H9 (cell line): ENCODE measurements around the gene ADAMTS15. TPM values are rescaled to one million over a fixed set of nuclear protein-coding genes. Genes with fewer than 3 reads are reported as not detected.

Source experiments
- DNase-seq: peaks from one replicate; pipeline ENCODE4 v3.0.0-alpha.2; 2017
- H2AFZ ChIP-seq: one replicate; pipeline ENCODE4 v1.6.1; 2013; ENCODE audit warnings: mild to moderate bottlenecking, low read length, control low read depth, moderate library complexity
- H2AK5ac ChIP-seq: 2 replicates; pipeline ENCODE4 v1.6.1; 2013; ENCODE audit warnings: low read length, control low read depth, mixed read lengths; ENCODE audit not compliant: insufficient read length
- H2BK120ac ChIP-seq: one replicate; pipeline ENCODE4 v1.6.1; 2013; ENCODE audit warnings: low read depth, mild to moderate bottlenecking, low read length, control low read depth, inconsistent platforms; ENCODE audit not compliant: poor library complexity, severe bottlenecking
- H2BK12ac ChIP-seq: 2 replicates; pipeline ENCODE4 v1.6.1; 2013; ENCODE audit warnings: low read length, control low read depth, mixed read lengths, low read depth; ENCODE audit not compliant: insufficient read length
- H2BK15ac ChIP-seq: 2 replicates; pipeline ENCODE4 v1.6.1; 2013; ENCODE audit warnings: low read depth, low read length, control low read depth
- H2BK20ac ChIP-seq: one replicate; pipeline ENCODE4 v1.6.1; 2013; ENCODE audit warnings: low read depth, mild to moderate bottlenecking, low read length, control low read depth, inconsistent platforms; ENCODE audit not compliant: poor library complexity, severe bottlenecking
- H2BK5ac ChIP-seq: 2 replicates; pipeline ENCODE4 v1.6.1; 2013; ENCODE audit warnings: low read length, control low read depth, mixed read lengths; ENCODE audit not compliant: insufficient read length
- H3K14ac ChIP-seq: 2 replicates; pipeline ENCODE4 v1.6.1; 2013; ENCODE audit warnings: low read length, control low read depth; ENCODE audit not compliant: insufficient read depth
- H3K18ac ChIP-seq: 2 replicates; pipeline ENCODE4 v1.6.1; 2013; ENCODE audit warnings: low read depth, mild to moderate bottlenecking, mixed read lengths, low read length, control low read depth; ENCODE audit not compliant: insufficient read length
- H3K23ac ChIP-seq: 2 replicates; pipeline ENCODE4 v1.6.1; 2013; ENCODE audit warnings: low read length, control low read depth, mixed read lengths, low read depth; ENCODE audit not compliant: insufficient read length
- H3K23me2 ChIP-seq: 2 replicates; pipeline ENCODE4 v1.6.1; 2013; ENCODE audit warnings: low read depth, mild to moderate bottlenecking, mixed read lengths, low read length, control low read depth; ENCODE audit not compliant: insufficient read length, poor library complexity, severe bottlenecking
- H3K27ac ChIP-seq: 2 replicates; pipeline ENCODE4 v1.5.1; 2013; ENCODE audit warnings: low read length, control low read depth, mixed read lengths, low read depth; ENCODE audit not compliant: insufficient read length
- H3K27me3 ChIP-seq: 2 replicates; pipeline ENCODE4 v1.6.1; 2013; ENCODE audit warnings: low read length, control low read depth, inconsistent platforms; ENCODE audit not compliant: insufficient read depth
- H3K4ac ChIP-seq: 2 replicates; pipeline ENCODE4 v1.6.1; 2013; ENCODE audit warnings: low read depth, mild to moderate bottlenecking, control low read depth, inconsistent platforms, low read length, moderate library complexity
- H3K4me1 ChIP-seq: 2 replicates; pipeline ENCODE4 v1.6.1; 2013; ENCODE audit warnings: low read length, control low read depth, inconsistent platforms; ENCODE audit not compliant: insufficient read depth
- H3K4me2 ChIP-seq: 2 replicates; pipeline ENCODE4 v1.6.1; 2013; ENCODE audit warnings: low read length, control low read depth, mixed read lengths; ENCODE audit not compliant: insufficient read length, insufficient read depth
- H3K56ac ChIP-seq: 2 replicates; pipeline ENCODE4 v1.6.1; 2013; ENCODE audit warnings: low read depth, mild to moderate bottlenecking, mixed read lengths, low read length, control low read depth; ENCODE audit not compliant: insufficient read length
- H3K79me1 ChIP-seq: 2 replicates; pipeline ENCODE4 v1.6.1; 2013; ENCODE audit warnings: low read depth, mild to moderate bottlenecking, moderate library complexity, low read length, control low read depth, inconsistent platforms; ENCODE audit not compliant: insufficient read depth, poor library complexity, severe bottlenecking
- H3K79me2 ChIP-seq: 2 replicates; pipeline ENCODE4 v1.6.1; 2013; ENCODE audit warnings: low read length, control low read depth, inconsistent platforms; ENCODE audit not compliant: insufficient read depth
- H3K9ac ChIP-seq: 2 replicates; pipeline ENCODE4 v1.6.1; 2013; ENCODE audit warnings: low read length, control low read depth, mixed read lengths; ENCODE audit not compliant: insufficient read length; ENCODE audit errors: extremely low read depth
- H3K9me3 ChIP-seq: one replicate; pipeline ENCODE4 v1.6.1; 2013; ENCODE audit warnings: low read depth, low read length, inconsistent platforms; ENCODE audit not compliant: control insufficient read depth
- H3T11ph ChIP-seq: one replicate; pipeline ENCODE4 v1.6.1; 2013; ENCODE audit warnings: mild to moderate bottlenecking, low read length, control low read depth, inconsistent platforms
- H4K20me1 ChIP-seq: one replicate; pipeline ENCODE4 v1.6.1; 2013; ENCODE audit not compliant: control insufficient read depth, insufficient read length, insufficient read depth
- H4K5ac ChIP-seq: 2 replicates; pipeline ENCODE4 v1.6.1; 2013; ENCODE audit warnings: low read depth, mild to moderate bottlenecking, mixed read lengths, low read length, control low read depth; ENCODE audit not compliant: insufficient read length
- H4K8ac ChIP-seq: replicated peaks from 2 replicates; pipeline ENCODE4 v1.6.1; 2013; ENCODE audit warnings: low read length, control low read depth, mixed read lengths, low read depth; ENCODE audit not compliant: insufficient read length
- H4K91ac ChIP-seq: 2 replicates; pipeline ENCODE4 v1.6.1; 2013; ENCODE audit warnings: low read depth, mild to moderate bottlenecking, moderate library complexity, mixed read lengths, low read length, control low read depth; ENCODE audit not compliant: insufficient read length
- H3K27ac Mint-ChIP-seq, 3 experiments: 2 replicates in 2 of 3; 3 replicates in 1 of 3; pipeline ENCODE4 v1.8.0; 2020 to 2021; ENCODE audit warnings: mixed read lengths in 3 of 3, mild to moderate bottlenecking in 1 of 3, moderate library complexity in 1 of 3
- H3K27me3 Mint-ChIP-seq: 2 replicates; pipeline ENCODE4 v1.8.0; 2021; ENCODE audit warnings: low read depth, mild to moderate bottlenecking, moderate library complexity, mixed read lengths
- H3K36me3 Mint-ChIP-seq, 3 experiments: 2 replicates in 2 of 3; 3 replicates in 1 of 3; pipeline ENCODE4 v1.8.0; 2020 to 2021; ENCODE audit warnings: low read depth in 3 of 3, mixed read lengths in 3 of 3; ENCODE audit not compliant: insufficient read depth in 1 of 3
- H3K4me1 Mint-ChIP-seq, 2 experiments: 2 replicates each; pipeline ENCODE4 v1.8.0; 2020; ENCODE audit warnings: mixed read lengths in 2 of 2
- H3K4me3 Mint-ChIP-seq, 2 experiments: 2 replicates in 1 of 2; 3 replicates in 1 of 2; pipeline ENCODE4 v1.8.0; 2020 to 2021; ENCODE audit warnings: mild to moderate bottlenecking in 2 of 2, mixed read lengths in 2 of 2, moderate library complexity in 1 of 2
- H3K9me3 Mint-ChIP-seq, 2 experiments: 2 replicates in 1 of 2; 3 replicates in 1 of 2; pipeline ENCODE4 v1.8.0; 2020; ENCODE audit warnings: mild to moderate bottlenecking in 2 of 2, mixed read lengths in 2 of 2, moderate library complexity in 1 of 2
- CTCF ChIP-seq: fragments of 200-600 bp; sonication (generic); conservative IDR thresholded peaks from 3 replicates; pipeline ENCODE4 v1.8.0; 2021; ENCODE audit warnings: antibody characterized with exemption, mild to moderate bottlenecking
- WGBS: extraction: QIAGEN DNeasy Blood & Tissue Kit; methylation state at CpG from one replicate; pipeline ENCODE4 v1.1.7; 2013; ENCODE audit warnings: missing lambda C conversion rate, low lambda C conversion rate, mixed read lengths; ENCODE audit not compliant: insufficient read length; ENCODE audit errors: extremely low coverage; 5-methylcytosine and 5-hydroxymethylcytosine counted together
- total RNA-seq: library from RNA; stranded (reverse); gene quantifications from 2 replicates; pipeline ENCODE4 v1.2.1, GENCODE V29; 2021

ADAMTS15 gene
- total RNA-seq, 1 experiment from 2014 or later: 1.3 TPM

- H3K4me2 ChIP-seq: no peak overlapping the region
- H4K5ac ChIP-seq: no peak overlapping the region
- no peaks in the 10 kb centered on the region for H3K27me3 ChIP-seq
- no peak overlapping the region for H3T11ph ChIP-seq
- H3K36me3 Mint-ChIP-seq: no peaks in the 10 kb centered on the region
- H2BK20ac ChIP-seq: no peak overlapping the region
- no peak overlapping the region for H3K14ac ChIP-seq
- no peak overlapping the region for H3K18ac ChIP-seq
- no peak overlapping the region for H2BK12ac ChIP-seq
- H3K23ac ChIP-seq: no peak overlapping the region
- H3K4ac ChIP-seq: no peak overlapping the region
- no peak overlapping the region for H3K9ac ChIP-seq
- TF ChIP-seq CTCF: no peak
- no peak overlapping the region for H4K91ac ChIP-seq
- H3K79me1 ChIP-seq: no peaks in the 10 kb centered on the region
- no peaks in the 10 kb centered on the region; a peak in 2 of 5 replicates for H3K9me3 Mint-ChIP-seq
- no peak overlapping the region for H3K4me3 Mint-ChIP-seq
- H2BK5ac ChIP-seq: no peak overlapping the region
- no peak for DNase-seq
- no peaks in the 10 kb centered on the region for H3K4me1 ChIP-seq
- H4K20me1 ChIP-seq: no peaks in the 10 kb centered on the region
- no peak overlapping the region for H2BK120ac ChIP-seq
- H3K27ac Mint-ChIP-seq: no peak overlapping the region
- no peak overlapping the region for H4K8ac ChIP-seq
- H3K9me3 ChIP-seq: no peaks in the 10 kb centered on the region
- H2AFZ ChIP-seq: no peak overlapping the region
- no peak overlapping the region for H3K27ac ChIP-seq
- H2BK15ac ChIP-seq: no peak overlapping the region
- no peak overlapping the region for H2AK5ac ChIP-seq
- H3K23me2 ChIP-seq: peaks cover 4% of the 10 kb centered on the region
- no peaks in the 10 kb centered on the region for H3K4me1 Mint-ChIP-seq
- no peak overlapping the region for H3K56ac ChIP-seq
- H3K27me3 Mint-ChIP-seq: peaks cover 27% of the 10 kb centered on the region
- H3K79me2 ChIP-seq: no peaks in the 10 kb centered on the region
- no CpG with 5 or more reads among the region's 3 CpGs for WGBS
Observed at GRCh38 chr11:130436171-130436570, 12.3 kb upstream of the ADAMTS15 start.
